Muscle of back (tissue), 11 donors: Measurements from ENCODE around the gene TEKT1. TPM values are rescaled to one million over a fixed set of nuclear protein-coding genes. Genes with fewer than 3 reads are reported as not detected.
"Not testable (repeated sequence)": the region's sequence is repeated elsewhere in the genome, so short reads cannot be mapped to it uniquely, and the experiment has no call there.

Experiments
- DNase-seq, 3 donors: peaks; one replicate each; pipeline versions ENCODE4 v3.0.0 to v3.0.0-alpha.2; 2013
- polyA plus RNA-seq, 10 donors: library from polyadenylated mRNA; unstranded; fragments of 120-200 nt; gene quantifications; one replicate each; pipeline ENCODE4 v1.2.1, GENCODE V29; 2013; ENCODE audit not compliant: insufficient read length in 10 of 10

TEKT1 gene
- polyA plus RNA-seq, 10 donors: 0.24 to 0.26 TPM; not detected in 8

GRCh38 chr17:6816368-6816767 lies 15.2 kb downstream of the TEKT1 start:
- DNase-seq: not testable (repeated sequence)

- no peak for DNase-seq
Measured at GRCh38 chr17:6815775-6816174, 15.8 kb downstream of the TEKT1 start.

GRCh38 chr17:6812295-6812694 lies 19.2 kb downstream of the TEKT1 start:
- DNase-seq: no peak

- DNase-seq: no peak
Measured at GRCh38 chr17:6811510-6811909, 20.0 kb downstream of the TEKT1 start.

- DNase-seq: no peak
Measured at GRCh38 chr17:6800422-6801027, 31.0 kb downstream of the TEKT1 start.

- no peak for DNase-seq
Measured at GRCh38 chr17:6799738-6800137, 31.8 kb downstream of the TEKT1 start.

GRCh38 chr17:6797718-6798351 lies 33.7 kb downstream of the TEKT1 start:
- DNase-seq: no peak

- no peak for DNase-seq
Measured at GRCh38 chr17:6796887-6797490, 34.5 kb downstream of the TEKT1 start.

- DNase-seq: no peak
Measured at GRCh38 chr17:6796017-6796886, 35.3 kb downstream of the TEKT1 start.

- DNase-seq: no peak
Measured at GRCh38 chr17:6793748-6794493, 37.6 kb downstream of the TEKT1 start.

- DNase-seq: no peak
Measured at GRCh38 chr17:6789146-6789545, 42.4 kb downstream of the TEKT1 start.

- no peak for DNase-seq
Measured at GRCh38 chr17:6787081-6787693, 44.3 kb downstream of the TEKT1 start.

- peak in 1 of 3 donors; percentile 12 for DNase-seq
Measured at GRCh38 chr17:6786618-6787017, 44.9 kb downstream of the TEKT1 start.

GRCh38 chr17:6782244-6782643 lies 49.3 kb downstream of the TEKT1 start:
- DNase-seq: no peak

- DNase-seq: no peak
Measured at GRCh38 chr17:6780886-6781285, 50.6 kb downstream of the TEKT1 start.

GRCh38 chr17:6780001-6780400 lies 51.5 kb downstream of the TEKT1 start:
- no peak for DNase-seq

GRCh38 chr17:6779411-6779810 lies 52.1 kb downstream of the TEKT1 start:
- DNase-seq: no peak

GRCh38 chr17:6775871-6776405 lies 55.6 kb downstream of the TEKT1 start, which contains the start of gene FBXO39:
Gene FBXO39 (plus strand): TSS chr17:6776215. CDS start chr17:6779869, 3,654 bp downstream.
- no peak for DNase-seq

- DNase-seq: not testable (repeated sequence)
Measured at GRCh38 chr17:6774906-6775305, 56.6 kb downstream of the TEKT1 start.

GRCh38 chr17:6772016-6772415 lies 59.5 kb downstream of the TEKT1 start:
- DNase-seq: no peak

GRCh38 chr17:6768447-6768846 lies 63.1 kb downstream of the TEKT1 start:
- no peak for DNase-seq
